Keratinocyte (primary cell): ENCODE measurements around the gene MAB21L2. TPM values are rescaled to one million over a fixed set of nuclear protein-coding genes. Genes with fewer than 3 reads are reported as not detected.

Experiments used
- DNase-seq: peaks from one replicate; pipeline ENCODE4 v3.0.0-alpha.2; 2011; ENCODE audit warnings: low read depth, missing footprints, low spot score
- FAIRE-seq: peaks from 2 replicates; lab custom pipeline; 2011; peaks lifted over from hg19 to GRCh38; lab: Jason Lieb, UNC
- H2AFZ ChIP-seq: 2 replicates; pipeline ENCODE4 v1.6.0; 2012; ENCODE audit warnings: low read length, control low read depth, inconsistent platforms; ENCODE audit not compliant: control insufficient read depth
- H3K27ac ChIP-seq: 2 replicates; pipeline ENCODE4 v1.5.1; 2011; ENCODE audit warnings: low read length; ENCODE audit not compliant: control insufficient read depth, insufficient read depth
- H3K27me3 ChIP-seq: 3 replicates; pipeline ENCODE4 v1.6.0; 2011; ENCODE audit warnings: low read length; ENCODE audit not compliant: control insufficient read depth, insufficient read depth; ENCODE audit errors: extremely low read depth
- H3K36me3 ChIP-seq, 2 experiments: 2 replicates in 1 of 2; 3 replicates in 1 of 2; pipeline ENCODE4 v1.5.1; 2011; ENCODE audit warnings: low read length in 2 of 2, mild to moderate bottlenecking in 1 of 2; ENCODE audit not compliant: control insufficient read depth in 2 of 2, insufficient read depth in 2 of 2; ENCODE audit errors: extremely low read depth in 1 of 2
- H3K4me1 ChIP-seq: 3 replicates; pipeline ENCODE4 v1.5.1; 2011; ENCODE audit warnings: low read length; ENCODE audit not compliant: control insufficient read depth, insufficient read depth; ENCODE audit errors: extremely low read depth
- H3K4me2 ChIP-seq: 3 replicates; pipeline ENCODE4 v1.6.0; 2011; ENCODE audit warnings: low read depth, low read length; ENCODE audit not compliant: control insufficient read depth, insufficient read depth; ENCODE audit errors: extremely low read depth
- H3K4me3 ChIP-seq, 3 experiments: fragments of 200-600 bp in 1 of 3; sonication (generic) in 1 of 3; 2 replicates in 2 of 3; 3 replicates in 1 of 3; pipeline ENCODE4 v1.5.1; 2011 to 2016; ENCODE audit warnings: low read length in 3 of 3, mild to moderate bottlenecking in 3 of 3, control low read depth in 2 of 3, inconsistent platforms in 1 of 3, low read depth in 1 of 3, mixed read lengths in 1 of 3, mixed run types in 1 of 3, moderate library complexity in 1 of 3; ENCODE audit not compliant: control insufficient read depth in 2 of 3, insufficient read depth in 2 of 3; ENCODE audit errors: extremely low read depth in 1 of 3
- H3K79me2 ChIP-seq: 2 replicates; pipeline ENCODE4 v1.6.0; 2012; ENCODE audit warnings: low read length; ENCODE audit not compliant: control insufficient read depth, insufficient read depth
- H3K9ac ChIP-seq: 3 replicates; pipeline ENCODE4 v1.6.0; 2011; ENCODE audit warnings: low read length; ENCODE audit not compliant: control insufficient read depth, insufficient read depth; ENCODE audit errors: extremely low read depth
- H3K9me1 ChIP-seq: 3 replicates; pipeline ENCODE4 v1.6.0; 2011; ENCODE audit warnings: low read length; ENCODE audit not compliant: control insufficient read depth, insufficient read depth; ENCODE audit errors: extremely low read depth
- H3K9me3 ChIP-seq: 2 replicates; pipeline ENCODE4 v1.5.1; 2012; ENCODE audit warnings: low read depth, low read length; ENCODE audit not compliant: control insufficient read depth
- H4K20me1 ChIP-seq: 3 replicates; pipeline ENCODE4 v1.6.0; 2011; ENCODE audit warnings: low read length; ENCODE audit not compliant: control insufficient read depth, insufficient read depth; ENCODE audit errors: extremely low read depth
- EZH2 ChIP-seq: IDR thresholded peaks from one replicate; pipeline ENCODE4 v1.6.1; 2012; ENCODE audit warnings: inconsistent platforms, mild to moderate bottlenecking, low read length, moderate library complexity
- dilution Hi-C: fragments of 300-500 bp; cut with MboI; formaldehyde crosslinking; loops from one replicate; pipeline ENCODE4 v1.7.0; 2020; ENCODE audit warnings: low sequenced_read_pairs; ENCODE audit not compliant: extremely low pct_ligation_motif_present
- polyA plus RNA-seq, 5 experiments: library from polyadenylated mRNA; depleted of rRNA in 3 of 5; stranded (reverse) in 3 of 5; stranded (forward) in 1 of 5; unstranded in 1 of 5; fragments of >200 nt; gene quantifications; 1 replicate in 1 of 5; 2 replicates in 3 of 5; 3 replicates in 1 of 5; pipeline versions ENCODE4 v1.2.1 to v1.2.3, GENCODE V29; 2011 to 2012; ENCODE audit warnings: missing spikeins in 2 of 5, low read depth in 1 of 5, low replicate concordance in 1 of 5
- TF ChIP-seq, protein P1 (sequence below), 3 experiments: IDR thresholded peaks in 1 of 3; conservative IDR thresholded peaks in 1 of 3; optimal IDR thresholded peaks in 1 of 3; 2 replicates in 2 of 3; 3 replicates in 1 of 3; pipeline versions ENCODE3 to v1.5.1; 2011; ENCODE audit warnings: low read length in 3 of 3, mild to moderate bottlenecking in 3 of 3, moderate library complexity in 2 of 3, control low read depth in 1 of 3, inconsistent platforms in 1 of 3; ENCODE audit not compliant: insufficient read depth in 2 of 3; ENCODE audit errors: extremely low read depth in 1 of 3

MAB21L2 gene
- polyA plus RNA-seq, 1 donor (not counting 4 experiments of a cell fraction or from before 2014, with no cell fraction given), result not detected

DNA sequence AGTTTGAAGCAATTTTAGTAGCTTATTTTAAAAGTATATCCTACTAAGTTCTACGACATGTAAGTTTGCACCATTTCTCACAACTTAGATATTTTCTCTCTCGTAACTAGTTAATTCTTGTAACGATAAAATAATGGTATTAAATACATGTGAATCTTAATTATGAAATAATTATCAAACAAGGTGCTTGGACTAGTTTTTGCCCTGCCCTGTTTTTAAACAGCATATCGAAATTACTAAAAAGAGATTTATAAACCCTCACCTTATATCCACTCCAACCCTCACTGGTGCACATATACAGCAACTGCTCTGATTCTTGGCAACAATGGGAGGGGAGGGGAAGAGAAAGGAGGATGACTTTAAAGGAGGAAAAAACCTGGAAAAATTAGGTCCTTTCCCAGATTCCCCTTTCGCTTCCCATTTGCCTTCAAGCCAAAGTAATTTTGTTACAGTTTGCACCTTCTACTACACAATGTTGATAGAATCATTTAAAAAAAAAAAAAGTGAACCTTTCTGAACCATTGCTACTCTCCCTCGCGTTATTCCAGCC lies 820 bp upstream of the MAB21L2 start:
- no peak overlapping the region for H3K4me2 ChIP-seq
- TF ChIP-seq EZH2, result no peak
- TF ChIP-seq, protein P1, sequence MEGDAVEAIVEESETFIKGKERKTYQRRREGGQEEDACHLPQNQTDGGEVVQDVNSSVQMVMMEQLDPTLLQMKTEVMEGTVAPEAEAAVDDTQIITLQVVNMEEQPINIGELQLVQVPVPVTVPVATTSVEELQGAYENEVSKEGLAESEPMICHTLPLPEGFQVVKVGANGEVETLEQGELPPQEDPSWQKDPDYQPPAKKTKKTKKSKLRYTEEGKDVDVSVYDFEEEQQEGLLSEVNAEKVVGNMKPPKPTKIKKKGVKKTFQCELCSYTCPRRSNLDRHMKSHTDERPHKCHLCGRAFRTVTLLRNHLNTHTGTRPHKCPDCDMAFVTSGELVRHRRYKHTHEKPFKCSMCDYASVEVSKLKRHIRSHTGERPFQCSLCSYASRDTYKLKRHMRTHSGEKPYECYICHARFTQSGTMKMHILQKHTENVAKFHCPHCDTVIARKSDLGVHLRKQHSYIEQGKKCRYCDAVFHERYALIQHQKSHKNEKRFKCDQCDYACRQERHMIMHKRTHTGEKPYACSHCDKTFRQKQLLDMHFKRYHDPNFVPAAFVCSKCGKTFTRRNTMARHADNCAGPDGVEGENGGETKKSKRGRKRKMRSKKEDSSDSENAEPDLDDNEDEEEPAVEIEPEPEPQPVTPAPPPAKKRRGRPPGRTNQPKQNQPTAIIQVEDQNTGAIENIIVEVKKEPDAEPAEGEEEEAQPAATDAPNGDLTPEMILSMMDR (optimal IDR thresholded peaks at IDR 0.05 in 1 of 3, IDR thresholded peaks at IDR 0.05 in 1 of 3, conservative IDR thresholded peaks at IDR 0.05 in 1 of 3; ENCODE audit: extremely low read depth in 1 of 3, insufficient read depth in 2 of 3, low read length in 3 of 3), result no peak
- no peaks in the 10 kb centered on the region for H3K79me2 ChIP-seq
- no peak overlapping the region for H3K9ac ChIP-seq
- H3K9me1 ChIP-seq, result no peaks in the 10 kb centered on the region
- H3K9me3 ChIP-seq, result peaks cover 2% of the 10 kb centered on the region
- no peaks in the 10 kb centered on the region for H3K27me3 ChIP-seq
- DNase-seq (no peak), FAIRE-seq (no peak)
- no peaks in the 10 kb centered on the region for H4K20me1 ChIP-seq
- dilution Hi-C loops, result no loop called here
- no peak overlapping the region for H2AFZ ChIP-seq
- H3K4me1 ChIP-seq, result no peaks in the 10 kb centered on the region
- H3K27ac ChIP-seq, result no peak overlapping the region
- peaks cover 8 to 10% of the 10 kb centered on the region in 2 experiments for H3K36me3 ChIP-seq
- no peak overlapping the region for H3K4me3 ChIP-seq

DNA sequence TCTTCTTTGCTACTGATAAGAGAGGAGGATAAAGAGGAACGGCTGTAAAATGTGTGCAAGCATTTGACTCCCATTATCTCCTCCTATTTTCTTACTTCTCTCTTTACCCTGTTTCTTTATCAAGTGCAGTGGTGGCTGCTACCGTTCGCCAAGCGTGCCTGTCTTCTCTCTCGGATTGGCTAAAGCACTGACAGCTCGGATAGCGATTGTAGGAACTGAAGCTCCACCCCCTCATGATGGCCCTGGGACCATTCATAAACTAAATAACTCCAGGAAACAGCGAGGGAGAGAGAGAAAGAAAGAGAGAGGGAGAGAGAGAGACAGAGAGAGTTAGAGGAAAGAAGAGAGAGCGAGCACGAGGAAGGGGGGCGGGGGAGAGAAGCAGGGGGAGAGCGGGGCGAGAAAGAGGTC lies 305 bp upstream of the MAB21L2 start:
- Histone ChIP-seq H4K20me1 (no peaks in the 10 kb centered on the region), H3K36me3 (peaks cover 8 to 10% of the 10 kb centered on the region in 2 experiments), H3K4me2 (no peak overlapping the region), H3K27ac (no peak overlapping the region), H3K79me2 (no peaks in the 10 kb centered on the region), H3K4me3 (no peak overlapping the region), H2AFZ (no peak overlapping the region), H3K4me1 (no peaks in the 10 kb centered on the region), H3K9ac (no peak overlapping the region), H3K9me3 (peaks cover 2% of the 10 kb centered on the region), H3K27me3 (no peaks in the 10 kb centered on the region), H3K9me1 (no peaks in the 10 kb centered on the region)
- DNase-seq (no peak), FAIRE-seq (no peak)
- TF ChIP-seq, protein P1 (optimal IDR thresholded peaks at IDR 0.05 in 1 of 3, IDR thresholded peaks at IDR 0.05 in 1 of 3, conservative IDR thresholded peaks at IDR 0.05 in 1 of 3; ENCODE audit: extremely low read depth in 1 of 3, insufficient read depth in 2 of 3, low read length in 3 of 3), result no peak
- no peak for TF ChIP-seq EZH2
- dilution Hi-C loops, result no loop called here
